NCI-H524 (cell line): ENCODE results near the gene DNAJC18.
"Not testable (repeated sequence)": the region's sequence is repeated elsewhere in the genome, so short reads cannot be mapped to it uniquely, and the experiment has no call there.

Experiments
- DNase-seq, 2 experiments: peaks; one replicate each; lab custom pipeline; 2025; lab: John Stamatoyannopoulos, UW

The DNAJC18 gene

DNA sequence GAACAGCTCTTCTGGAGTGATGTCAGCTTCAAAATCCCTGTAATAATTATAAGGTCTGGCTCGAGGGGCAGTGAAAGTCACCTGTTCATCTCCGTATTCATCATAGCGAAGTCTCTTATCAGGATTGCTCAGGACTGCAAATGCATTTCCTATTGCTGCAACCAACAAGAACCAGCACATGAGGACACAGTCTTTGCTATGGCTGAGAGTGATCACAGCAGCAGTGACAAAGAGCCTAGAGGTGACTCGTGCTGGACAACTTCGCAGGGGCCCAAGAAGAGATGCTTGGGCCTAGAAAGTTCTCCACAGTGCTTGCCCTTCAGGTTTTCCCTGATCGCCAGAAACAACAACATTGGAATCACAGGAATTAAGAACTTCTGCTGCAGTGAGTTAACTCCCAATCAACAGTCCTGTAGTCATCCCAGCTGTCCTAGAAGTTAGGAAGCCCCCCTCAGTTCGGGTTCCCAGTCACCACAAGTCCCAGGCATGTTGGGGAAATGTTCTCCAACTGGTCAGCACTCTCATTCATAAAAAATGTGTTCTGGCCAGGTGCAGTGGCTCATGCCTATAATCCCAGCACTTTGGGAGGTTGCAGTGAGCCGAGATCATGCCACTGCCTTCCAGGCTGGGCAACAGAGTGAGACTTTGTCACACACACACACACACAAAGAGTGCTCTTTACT is 13.0 kb downstream of the DNAJC18 start:
- DNase-seq, result no peak

DNA sequence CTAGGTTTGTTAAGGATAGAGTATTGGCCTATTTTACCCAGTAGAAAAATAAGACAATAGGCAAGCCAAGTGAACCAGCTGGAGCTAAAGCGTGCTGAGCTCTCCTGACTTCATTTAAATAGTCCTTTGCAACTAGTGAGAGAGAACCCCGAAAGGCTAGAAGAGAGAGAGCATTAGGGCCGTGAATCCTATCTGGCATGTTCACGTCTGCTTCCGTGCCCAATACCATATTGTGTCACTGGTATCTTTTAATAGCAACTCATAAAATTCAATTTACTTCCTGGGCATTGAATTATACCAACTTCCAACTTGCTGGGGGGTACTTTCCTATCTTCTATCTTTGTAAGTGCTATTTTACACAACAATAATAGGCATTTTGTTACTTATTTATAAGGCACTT is 13.8 kb downstream of the DNAJC18 start:
- DNase-seq, result no peak

DNA sequence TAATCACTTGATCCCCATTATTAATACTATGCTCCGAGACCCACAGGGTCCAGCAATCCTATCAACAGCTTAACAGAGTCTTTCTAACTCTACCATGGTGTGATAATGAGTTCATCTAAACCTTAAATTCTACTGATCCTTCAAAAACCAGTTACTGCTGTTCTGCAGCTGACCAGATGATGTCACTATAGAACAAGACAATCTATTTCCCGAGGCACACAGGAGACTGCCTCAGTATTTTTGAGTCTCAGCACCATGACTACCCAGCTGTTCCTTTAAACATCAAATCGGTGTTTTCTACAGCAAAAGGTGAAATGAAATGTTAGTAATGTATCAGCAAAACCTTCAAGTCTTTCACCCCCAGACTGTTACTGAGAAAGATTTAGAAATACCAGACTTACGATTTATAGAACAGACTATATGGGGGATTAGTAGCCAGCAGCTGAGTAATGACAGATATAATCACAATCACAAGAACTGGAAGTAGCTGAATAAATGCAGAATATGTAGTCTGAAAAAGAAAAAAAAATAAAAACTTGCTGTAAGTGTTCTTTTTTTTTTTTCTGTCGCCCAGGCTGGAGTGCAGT is 16.9 kb downstream of the DNAJC18 start:
- DNase-seq, result peak; percentile 29 to 67

- no peak for DNase-seq
Measured at GRCh38 chr5:139419226-139420192, 19.8 kb downstream of the DNAJC18 start.

- no peak for DNase-seq
Measured at GRCh38 chr5:139418793-139419192, 20.5 kb downstream of the DNAJC18 start.

DNA sequence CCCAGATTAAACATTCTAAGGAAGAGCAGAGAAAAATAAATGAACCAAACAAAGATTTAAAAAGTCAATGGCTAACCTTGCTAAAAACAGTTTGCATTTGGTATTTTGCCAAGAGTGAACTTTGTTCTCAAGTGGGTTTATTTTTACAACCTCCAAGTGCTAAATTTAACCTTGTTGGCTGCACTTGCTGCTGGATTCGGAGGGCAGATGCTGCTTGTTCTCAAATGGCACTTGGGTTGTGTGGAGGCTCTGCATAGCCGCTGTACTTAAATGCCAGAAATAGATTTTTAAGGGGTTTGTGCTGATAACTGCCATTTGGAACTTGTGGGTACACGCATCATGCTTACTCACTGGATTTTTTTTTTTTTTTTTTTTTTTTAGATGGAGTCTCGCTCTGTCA is 22.1 kb downstream of the DNAJC18 start:
- no peak for DNase-seq

- no peak for DNase-seq
Measured at GRCh38 chr5:139416651-139417050, 22.7 kb downstream of the DNAJC18 start.

DNA sequence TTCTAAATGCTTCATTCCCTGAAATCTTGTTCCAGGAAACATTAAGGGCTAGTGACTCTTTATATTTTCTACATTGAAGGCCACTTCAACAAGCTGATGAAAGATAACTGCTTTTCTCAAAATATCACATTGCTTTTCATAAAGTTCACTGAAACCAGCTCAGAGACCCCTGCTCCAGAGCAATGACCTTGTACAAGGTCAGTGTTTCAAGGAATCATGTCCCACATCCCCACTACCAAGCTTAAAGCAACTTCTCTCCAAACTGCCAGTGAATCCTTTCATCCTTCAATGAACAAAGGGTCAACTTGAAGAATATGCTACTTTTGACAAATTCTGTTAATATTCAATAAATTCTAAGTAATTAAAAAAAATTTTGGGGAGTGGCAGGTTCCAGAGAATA is 23.5 kb downstream of the DNAJC18 start:
- DNase-seq, result no peak

DNA sequence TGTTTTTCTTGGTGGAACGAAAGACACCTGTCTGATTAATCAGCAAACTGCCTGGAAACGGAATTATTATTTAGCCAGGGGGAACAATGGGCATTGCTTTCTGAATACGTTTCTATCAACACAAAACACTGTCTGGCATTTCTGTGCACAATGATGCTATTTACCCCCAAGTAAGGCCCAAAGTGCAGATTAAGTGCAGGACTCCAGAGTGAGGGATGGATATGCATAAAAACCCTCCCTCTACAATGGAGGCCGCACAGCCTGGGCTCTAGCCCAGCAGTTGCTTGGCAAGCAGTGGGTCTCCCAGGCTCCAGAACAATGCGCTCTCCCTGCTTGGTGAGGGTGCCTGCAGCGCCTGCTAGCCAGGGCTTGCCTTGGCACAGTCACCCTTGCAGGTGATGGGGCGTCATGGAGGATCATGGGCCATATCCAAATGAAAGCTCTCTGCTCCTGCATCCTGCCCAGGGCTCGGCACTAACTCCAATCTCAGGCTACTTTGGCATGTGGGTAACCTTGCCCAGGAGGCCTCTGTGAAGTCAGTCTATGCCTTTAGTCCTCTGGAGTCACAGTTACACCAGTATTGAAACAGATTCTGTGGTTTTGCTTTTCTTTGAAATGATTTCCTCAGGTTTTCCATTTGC is 24.0 kb downstream of the DNAJC18 start:
- no peak for DNase-seq

DNA sequence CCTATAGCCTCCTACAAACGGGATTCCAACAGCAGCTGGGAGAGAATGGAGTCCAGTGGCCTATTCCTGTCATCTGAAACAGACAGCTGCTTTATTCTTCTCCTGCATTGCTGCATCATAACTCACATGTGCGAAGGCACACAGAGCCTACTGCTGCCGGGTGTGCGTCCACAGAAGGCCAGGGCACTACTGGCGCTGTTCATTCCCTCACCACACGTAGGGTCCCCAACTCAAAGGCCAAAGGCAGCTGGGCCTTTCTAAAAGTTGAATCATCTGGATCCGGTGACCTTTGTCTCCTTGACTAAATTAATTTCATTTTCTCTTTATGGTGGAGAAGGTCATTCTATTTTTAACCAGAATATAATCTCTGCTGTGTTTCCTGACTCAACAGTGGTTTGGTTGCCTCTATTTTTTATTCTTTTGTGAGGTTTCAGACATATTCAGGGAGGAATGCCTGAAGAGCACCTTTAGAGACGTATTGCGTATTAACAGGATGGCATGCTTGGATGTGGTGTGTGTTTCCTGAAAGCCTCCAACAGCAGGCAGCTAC is 24.7 kb downstream of the DNAJC18 start:
- no peak for DNase-seq

DNA sequence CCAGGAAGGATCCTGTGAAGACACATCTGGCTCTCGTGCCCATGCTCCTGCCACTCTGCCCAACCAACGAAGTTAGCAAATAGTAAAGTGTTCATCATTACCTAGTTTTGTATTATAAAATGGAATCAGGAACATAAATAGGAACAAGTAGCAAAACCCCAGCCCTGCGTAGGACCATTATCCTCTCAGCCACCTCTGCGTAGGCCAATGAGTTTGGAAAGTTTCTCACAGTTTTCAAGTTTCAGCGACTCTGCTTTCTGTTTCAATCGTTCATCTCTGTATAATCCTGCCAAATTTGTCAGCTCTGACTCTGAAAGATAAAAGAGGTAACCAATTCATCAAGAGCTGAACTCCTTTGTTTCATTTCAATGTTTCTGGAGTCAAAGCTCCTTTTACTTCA is 25.4 kb downstream of the DNAJC18 start:
- no peak for DNase-seq

DNA sequence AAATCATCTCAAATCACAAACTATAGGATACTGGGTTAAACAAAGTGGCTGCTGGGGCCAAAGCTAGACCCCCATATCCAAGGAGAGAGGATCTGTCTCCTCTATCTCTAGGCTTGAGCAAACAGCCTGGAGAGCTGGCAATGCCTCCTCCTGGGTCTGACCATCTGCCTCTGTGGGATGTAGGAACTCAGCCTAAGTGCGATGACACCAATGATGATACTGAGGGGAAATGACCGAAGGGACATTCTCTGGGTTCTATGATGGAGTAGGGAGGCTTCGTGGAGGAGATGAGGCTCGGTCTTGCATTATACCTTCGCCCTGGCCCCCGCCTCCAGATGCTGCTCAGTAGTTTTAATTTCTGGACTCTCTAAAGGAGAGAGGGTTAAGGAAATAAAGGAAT is 26.2 kb downstream of the DNAJC18 start:
- DNase-seq, result no peak

DNA sequence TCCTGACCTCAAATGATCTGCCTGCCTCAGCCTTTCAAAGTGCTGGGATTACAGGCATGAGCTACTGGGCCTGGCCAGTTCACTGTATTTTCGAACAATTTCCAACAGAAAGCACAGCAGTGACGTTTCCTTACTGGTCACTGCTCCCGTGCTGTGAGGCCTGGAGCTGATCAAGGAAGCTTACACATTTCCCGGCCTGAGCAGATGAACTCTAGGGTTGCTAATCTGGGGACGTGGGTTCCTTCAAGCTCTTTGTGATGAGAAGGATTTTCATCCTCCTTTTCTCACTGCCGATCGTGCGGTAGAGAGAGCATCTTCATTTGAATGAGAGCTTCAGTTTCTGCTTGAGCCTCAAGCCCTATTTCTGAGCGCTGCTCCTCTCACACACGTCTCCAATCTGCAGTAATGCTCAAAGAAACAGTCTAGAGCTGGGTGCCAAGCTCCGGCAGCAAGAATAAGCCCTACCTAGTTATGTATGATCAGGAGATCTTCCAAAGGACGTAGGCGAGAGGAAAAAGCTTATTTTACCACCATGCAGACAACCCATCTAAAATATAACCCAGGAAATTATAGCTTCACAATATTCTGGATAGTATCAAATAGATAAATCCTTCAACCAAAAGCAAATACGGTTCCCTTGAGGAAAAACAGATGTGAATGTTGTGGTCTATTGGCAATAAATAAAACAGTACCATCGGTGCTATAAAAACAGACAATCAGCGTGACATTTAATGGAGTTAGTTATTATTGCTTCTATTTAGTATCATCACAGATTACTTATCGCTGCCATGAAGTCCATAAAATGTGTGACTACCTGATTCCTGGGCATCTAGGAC is 28.1 kb downstream of the DNAJC18 start:
- DNase-seq, result no peak

GRCh38 chr5:139410121-139410992 is 29.0 kb downstream of the DNAJC18 start:
- no peak for DNase-seq

DNA sequence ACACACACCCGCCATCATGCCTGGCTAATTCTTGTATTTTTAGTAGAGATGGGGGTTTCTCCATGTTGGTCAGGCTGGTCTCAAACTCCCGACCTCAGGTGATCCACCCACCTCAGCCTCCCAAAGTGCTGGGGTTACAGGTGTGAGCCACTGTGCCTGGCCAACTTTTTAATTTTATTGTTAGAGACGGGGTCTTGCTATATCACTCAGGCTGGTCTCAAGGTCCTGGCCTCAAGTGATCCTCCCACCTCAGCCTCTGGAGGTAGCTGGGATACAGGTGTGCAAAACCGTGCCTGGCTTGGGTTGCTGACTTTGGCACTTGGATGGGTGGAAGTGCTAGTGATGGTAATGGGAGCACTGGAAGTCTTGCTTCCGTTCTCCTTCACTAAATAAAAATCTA is 30.2 kb downstream of the DNAJC18 start:
- not testable (repeated sequence) for DNase-seq

DNA sequence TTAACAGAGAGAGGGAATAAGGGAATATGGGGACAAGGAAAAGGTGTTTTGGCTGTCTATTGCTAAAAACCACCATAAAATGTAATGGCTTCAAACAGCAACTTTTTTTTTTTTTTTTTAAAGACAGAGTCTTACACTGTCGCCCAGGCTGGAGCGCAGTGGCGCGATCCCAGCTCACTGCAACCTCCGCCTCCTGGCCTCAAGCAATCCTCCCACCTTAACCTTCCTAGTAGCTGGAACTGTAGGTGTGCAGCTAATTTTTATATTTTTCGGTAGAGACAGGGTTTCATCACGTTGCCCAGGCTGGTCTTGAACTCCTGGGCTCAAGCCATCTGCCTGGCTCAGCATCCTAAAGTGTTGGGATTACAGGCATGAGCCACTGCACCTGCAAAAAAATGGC is 31.1 kb downstream of the DNAJC18 start:
- DNase-seq, result no peak

GRCh38 chr5:139407517-139407916 is 31.8 kb downstream of the DNAJC18 start:
- DNase-seq, result no peak

GRCh38 chr5:139406963-139407362 is 32.4 kb downstream of the DNAJC18 start:
- DNase-seq, result no peak

DNA sequence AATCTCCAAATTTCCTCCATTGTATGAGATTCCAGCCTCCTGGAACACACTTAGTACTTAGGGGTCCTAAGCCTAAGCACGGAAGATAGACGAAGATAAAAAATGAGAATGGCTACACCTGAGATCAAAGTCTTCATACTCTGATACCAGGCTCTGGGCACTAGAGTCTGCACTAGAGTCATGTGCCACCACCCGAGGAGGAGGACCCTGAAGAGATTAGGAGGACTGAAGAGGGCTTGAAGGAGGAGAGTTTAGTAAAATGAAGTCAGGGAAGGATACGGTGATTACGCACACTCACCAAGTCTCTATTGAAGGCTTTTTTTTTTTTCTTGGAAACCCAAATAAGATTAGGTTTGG is 34.9 kb downstream of the DNAJC18 start:
- DNase-seq, result peak; percentile 30 to 58

DNA sequence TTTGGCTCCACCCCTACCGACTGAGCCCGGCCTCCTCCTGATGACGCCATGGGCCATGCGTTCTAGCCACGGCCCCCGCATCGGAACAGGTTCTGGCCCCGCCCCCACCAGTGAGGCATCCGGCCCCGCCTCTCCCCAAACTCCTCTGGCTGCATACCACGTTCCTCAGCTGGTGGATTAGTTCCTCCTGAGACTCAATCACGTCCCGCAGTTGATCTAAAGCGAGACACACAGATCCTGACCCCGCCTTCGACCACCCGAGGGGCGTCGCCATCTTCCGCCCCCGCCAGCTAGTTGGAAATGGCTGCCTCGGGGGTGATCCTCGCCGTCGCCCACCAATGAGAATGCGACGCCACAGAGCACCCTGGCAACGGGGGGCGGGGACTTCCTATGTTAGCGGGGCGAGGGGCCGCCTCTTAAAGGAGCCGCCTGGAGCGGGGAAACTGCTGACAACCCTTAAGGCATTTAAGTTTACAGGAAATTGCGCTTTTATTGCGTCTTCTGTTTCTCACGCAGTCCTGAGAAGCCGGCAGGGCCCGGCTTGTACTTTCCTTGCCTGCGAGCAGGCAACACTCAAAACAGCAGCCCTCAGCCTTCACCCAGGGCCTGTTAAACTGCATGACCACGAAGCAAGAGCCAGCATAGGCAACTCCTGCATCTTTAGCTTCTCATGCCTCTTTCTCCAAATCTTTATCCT is 35.4 kb downstream of the DNAJC18 start, which contains the start of gene SPATA24:
TSS of gene SPATA24 (minus strand) at position 303 of the 697 bp plus-strand sequence. CDS start at position 274, 29 bp downstream.
- DNase-seq, result peak; percentile 95
